Measurements from ENCODE around the gene CGREF1.

The CGREF1 gene, protein sequence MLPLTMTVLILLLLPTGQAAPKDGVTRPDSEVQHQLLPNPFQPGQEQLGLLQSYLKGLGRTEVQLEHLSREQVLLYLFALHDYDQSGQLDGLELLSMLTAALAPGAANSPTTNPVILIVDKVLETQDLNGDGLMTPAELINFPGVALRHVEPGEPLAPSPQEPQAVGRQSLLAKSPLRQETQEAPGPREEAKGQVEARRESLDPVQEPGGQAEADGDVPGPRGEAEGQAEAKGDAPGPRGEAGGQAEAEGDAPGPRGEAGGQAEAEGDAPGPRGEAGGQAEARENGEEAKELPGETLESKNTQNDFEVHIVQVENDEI

DNA sequence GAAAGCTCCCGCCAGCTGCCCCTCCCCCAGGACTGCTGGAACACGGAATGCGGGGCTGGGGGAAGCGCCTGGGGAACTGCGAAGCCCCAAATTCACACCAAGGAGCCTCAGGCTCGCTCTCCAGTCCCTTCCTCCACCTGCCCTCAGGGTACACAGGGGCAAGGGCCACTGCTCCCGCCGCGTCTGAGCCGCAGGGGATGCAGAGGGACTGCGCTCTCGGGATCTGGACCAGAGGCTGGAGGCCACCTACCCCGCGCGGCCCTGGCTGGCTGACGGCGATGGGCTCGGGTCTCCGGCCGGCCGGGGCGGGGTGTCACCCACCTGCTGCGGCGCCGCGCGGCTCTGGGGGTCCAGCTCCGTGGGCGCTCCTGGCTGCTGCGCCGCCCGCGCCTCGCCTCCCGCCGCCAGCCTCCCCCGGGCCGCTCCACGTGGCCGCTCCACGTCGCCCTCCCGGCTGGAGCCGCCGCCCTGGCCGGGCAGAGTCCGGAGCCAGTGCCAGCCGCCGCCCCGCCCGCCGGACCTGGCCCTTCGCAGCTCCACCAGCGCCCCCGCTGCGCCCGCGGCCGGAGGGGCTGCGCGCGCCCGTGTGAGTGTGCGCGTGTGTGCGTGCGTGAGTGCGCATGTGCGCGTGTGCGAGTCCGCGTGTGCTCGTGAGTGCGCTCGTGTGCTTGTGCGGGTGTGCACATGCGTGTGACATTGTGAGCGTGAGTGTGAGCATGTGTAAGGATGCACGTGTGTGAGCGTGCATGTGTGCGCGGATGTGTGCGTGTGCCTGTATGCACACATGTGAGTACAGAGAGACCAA is at the start of gene CGREF1:
CGREF1 (minus strand) TSS at position 604 of the 805 bp plus-strand sequence. CDS start 14,762 bp downstream, outside the sequence.
- no peak for DNase-seq (ENCODE audit: low read depth in 2 of 2)

DNA sequence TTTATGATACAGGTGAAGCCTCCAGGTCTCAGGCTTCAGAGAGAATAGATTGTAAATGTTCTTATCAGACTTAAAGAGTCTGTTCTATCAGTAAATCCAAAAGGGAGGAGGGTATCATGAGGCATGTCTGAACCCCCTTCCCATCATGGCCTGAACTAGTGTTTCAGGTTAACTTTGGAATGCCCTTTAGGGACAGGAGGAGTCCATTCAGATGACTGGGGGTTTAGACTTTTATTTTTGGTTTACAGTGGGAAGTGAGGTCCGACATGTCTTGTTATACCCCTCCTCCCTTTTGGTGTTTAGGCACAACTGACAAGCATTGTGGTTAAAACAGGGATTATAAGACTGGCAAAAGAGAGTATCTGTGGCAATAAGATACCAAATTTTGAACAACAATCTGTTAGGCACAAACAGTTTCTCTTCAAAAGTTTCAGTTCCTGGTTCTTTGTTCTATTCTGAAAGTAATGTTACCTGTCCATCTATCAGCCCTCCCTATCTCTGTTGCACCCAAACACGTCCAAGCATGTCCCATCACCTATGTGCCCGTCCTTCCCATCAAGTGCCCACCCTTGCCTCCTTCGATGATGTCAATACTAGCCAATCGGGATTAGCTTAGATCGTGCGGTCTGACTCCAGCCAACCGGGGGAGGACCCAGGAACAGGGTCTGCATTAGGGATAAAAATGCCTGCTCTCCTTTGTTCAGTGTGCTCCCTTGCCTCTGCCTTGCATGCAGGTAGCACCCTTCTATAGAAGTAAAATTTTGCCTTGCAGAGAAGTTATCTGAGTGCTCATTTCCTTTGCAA is 46.2 kb upstream of the CGREF1 start:
- no peak for DNase-seq (ENCODE audit: low read depth in 2 of 2)

DNA sequence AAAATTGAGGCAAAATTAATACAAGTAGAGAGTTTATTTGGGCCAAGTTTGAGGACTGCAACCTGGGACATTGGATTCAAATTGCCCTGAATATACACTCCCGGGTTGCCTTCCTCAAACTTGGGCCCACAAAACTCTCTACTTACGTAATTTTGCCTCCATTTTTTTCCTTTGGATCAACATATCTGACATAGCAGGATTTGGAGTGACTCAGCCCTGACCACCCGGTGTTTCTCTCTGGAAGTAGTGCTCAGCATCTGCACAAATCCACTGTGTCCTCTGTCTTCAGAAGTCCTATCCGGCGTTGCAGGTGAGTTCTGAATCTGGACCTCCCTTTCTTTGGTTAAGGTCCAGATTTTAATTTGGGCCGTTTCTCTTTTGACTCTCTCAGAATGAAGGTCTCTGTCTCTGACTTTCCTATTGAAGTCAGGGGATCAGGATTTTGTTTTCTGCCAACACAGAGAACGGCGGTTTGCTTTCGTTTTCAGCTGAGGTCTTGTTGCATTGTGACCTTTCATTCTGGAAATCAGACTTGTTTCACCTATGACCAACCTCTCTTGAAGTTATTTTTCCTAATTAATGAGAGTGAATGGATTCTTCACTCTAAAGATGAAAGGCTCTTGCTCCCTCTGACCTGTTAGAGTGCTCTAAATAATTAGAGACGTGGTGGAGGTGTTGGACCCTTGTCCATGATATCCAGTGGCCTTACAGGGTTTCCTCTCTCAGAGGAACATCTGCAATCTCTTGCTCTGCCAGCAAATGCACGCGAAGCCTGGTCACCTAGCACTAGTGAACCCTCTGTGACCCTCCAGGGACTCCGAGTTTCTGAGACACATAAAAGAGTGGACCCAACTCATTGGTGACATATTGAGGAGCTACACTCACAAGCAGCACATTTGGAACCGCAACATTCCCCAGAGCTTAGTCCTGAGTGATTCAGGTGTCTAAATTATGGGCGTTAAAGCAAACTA is 43.5 kb upstream of the CGREF1 start:
- no peak for DNase-seq (ENCODE audit: low read depth in 2 of 2)

DNA sequence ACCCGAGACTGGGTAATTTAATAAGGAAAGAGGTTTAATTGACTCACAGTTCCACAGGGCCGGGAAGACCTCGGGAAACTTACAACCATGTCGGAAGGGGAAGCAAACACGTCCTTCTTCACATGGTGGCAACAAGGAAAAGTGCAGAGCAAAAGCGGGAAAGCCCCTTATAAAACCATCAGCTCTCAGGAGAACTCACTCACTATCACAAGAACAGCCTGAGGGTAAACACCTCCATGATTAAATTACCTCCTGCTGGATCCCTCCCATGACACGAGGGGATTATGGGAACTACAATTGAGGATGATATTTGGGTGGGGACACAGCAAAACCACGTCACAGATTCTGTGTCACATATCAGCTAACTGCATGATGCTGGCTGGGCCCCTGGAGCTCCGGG is 41.3 kb upstream of the CGREF1 start:
- DNase-seq (ENCODE audit: low read depth in 2 of 2) = no peak

DNA sequence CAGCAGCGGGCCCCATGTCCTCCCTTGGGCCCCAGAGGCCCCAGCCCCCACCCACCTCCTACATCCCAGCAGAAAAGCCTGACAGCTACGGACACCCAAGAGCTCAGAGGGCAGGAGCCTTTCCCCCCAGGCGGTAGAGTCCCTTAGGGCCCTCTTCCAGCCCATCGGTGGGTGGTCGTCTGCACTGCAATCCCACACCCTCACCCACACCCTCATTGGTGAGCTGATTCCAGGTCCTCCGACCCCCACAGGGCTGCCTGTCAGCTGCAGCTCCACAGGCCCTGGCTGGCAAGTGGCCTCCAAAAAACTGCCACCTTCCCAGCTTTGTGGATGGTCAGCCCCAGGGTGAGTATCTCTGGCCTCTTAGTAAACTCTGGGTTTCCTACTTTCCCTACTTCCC is 40.3 kb upstream of the CGREF1 start:
- no peak for DNase-seq (ENCODE audit: low read depth in 2 of 2)

DNA sequence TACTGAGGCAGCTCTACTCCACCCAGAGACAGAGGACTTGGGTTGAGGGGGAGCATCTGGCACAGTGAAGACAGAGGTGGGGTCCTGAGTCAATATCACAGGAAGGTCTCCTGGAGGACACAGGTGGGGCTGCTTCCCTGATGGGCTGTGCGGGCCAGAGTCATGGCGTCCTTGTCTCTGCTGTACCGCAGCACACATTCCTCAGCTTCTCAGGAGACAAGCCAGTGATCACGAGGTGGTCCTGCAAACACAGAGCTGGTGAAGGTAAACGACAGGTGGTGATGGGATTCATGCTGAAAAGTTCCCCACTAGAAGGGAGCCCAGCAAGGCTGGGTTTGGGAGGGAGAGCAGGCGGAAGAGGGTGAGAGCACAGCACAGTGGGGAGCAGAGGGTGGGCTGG is 39.5 kb upstream of the CGREF1 start:
- no peak for DNase-seq (ENCODE audit: low read depth in 2 of 2)

DNA sequence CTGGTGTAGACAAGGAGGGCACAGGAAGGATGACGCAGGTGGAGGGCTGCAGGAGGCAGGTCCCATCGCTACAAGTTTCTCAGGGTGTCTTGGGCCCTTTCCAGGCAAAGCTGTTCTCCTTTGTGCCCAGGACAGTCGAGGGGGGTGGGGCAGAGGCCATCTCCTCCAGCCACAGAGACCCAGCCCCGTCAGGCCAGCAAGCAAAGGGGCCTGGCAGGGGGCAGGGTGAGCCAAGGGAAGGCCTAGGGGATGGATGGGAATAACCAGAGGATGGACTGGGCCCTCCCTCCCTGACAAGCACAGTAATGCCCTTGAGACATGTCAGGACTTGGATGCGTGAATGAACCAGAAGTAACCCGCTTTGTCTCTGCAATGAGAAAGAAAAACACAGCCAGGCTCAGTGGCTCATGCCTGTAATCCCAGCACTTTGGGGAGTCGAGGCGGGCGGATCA is 36.2 kb upstream of the CGREF1 start:
- DNase-seq (ENCODE audit: low read depth in 2 of 2) = no peak

DNA sequence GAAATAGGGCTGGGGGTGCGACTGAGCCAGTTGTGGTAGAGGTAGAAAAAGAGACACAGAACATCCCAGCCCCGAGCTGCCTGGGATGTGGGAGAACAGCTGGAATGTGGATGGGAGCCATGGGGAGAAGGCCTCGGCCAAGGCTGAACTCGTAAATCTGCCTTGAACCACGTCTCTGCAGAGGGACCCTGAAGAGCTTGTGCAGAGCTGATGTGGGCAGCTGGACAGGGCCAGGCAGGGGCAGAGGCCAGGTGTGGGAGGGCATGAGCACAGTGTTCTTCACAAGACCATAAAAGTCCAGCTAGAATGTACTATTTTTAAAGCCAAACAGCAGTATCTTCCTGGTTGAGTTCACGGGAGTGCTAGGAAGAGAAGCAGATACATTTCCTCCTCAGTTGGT is 35.6 kb upstream of the CGREF1 start:
- no peak for DNase-seq (ENCODE audit: low read depth in 2 of 2)

DNA sequence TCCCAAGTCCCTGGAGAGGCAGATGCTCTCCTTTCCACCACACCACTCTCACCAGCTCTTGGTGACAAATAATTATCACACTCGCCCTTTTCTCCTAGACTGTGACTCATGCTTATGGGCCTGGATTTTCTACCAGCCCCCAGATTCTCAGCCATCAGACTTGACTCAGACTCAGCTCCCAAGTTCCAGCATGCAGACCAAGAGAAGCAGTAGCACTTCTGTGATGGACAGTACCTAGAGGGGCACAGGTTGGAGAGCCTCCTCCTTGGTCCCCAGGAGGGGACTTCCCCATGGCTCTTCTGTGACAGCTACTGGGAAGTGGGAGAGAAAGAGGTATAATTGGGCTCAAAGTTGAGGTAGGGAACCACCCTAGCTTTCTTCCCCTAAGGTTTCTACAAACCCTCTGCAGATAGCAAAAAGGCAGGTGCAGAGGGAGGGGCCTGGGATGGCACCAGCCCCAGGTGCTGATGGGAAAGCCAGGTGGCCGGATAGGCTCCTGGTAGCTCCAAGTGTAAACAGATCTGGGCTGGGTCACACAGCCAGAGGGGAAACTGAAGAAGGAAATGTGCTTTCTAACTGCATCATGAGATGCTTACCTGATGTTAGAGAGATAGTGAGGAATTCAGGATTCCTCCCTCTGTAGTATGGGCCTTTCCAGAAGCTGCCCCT is 34.0 kb upstream of the CGREF1 start:
- no peak for DNase-seq (ENCODE audit: low read depth in 2 of 2)

DNA sequence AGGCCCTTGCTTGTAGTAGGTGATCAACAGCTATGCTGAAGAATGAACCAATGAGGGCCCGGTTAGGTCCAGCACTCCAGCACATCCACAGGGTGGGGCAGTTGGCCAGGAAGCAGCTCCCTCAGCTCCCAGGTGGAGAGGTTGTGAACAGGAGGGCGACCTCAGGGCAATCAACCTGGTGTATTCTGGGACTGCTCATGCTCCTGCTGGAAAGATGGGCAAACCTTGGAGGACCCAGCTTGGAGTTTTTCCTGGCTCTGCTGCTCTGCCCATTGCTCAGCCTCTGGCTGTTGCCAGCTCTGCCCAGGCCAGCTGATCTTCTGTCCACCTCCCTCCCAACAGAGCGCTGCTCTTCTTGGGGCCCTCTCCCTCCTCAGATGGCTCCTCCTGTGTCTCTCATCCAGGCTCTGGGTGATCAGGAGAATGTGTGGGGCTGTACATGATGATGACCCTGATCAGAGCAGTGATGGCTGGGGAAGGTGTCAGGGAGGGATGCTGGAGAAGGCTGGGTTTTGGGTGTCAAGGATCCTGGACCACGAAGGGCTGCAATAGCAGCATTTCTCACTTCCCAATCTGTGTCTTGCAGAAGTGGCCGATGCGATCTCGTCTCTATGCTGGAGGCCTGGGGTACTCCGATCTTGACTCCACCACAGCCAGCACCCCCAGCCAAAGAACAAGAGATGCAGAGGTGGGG is 33.3 kb upstream of the CGREF1 start:
- no peak for DNase-seq (ENCODE audit: low read depth in 2 of 2)

DNA sequence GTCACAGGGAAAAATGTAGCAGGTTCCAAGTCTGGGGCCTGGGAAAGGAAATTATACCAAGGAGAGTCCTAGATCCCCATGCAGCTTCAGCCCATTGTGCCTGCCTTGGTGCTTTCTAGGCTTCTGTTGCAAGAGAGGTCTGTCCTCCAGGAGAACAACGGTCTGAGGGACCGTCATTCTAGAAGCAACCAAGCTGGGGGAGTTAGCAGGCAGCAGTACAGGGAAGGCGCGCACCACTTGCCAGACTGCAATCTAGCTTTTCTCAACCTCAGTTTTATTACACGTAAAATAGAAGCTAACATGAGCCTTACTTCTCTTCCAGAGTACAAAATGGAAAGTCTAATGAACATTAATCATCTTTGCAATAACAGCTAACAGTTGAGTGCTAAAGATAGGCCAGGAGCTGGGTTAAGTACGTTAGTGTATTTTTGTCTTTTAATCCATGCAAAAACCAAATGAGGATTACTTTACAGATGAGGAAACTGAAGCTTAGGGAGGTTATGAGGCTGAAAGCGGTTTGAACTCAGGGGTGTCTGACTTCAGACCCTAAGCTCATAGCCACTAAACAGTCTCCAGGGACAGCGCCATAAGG is 31.8 kb upstream of the CGREF1 start:
- DNase-seq (ENCODE audit: low read depth in 2 of 2) = no peak

DNA sequence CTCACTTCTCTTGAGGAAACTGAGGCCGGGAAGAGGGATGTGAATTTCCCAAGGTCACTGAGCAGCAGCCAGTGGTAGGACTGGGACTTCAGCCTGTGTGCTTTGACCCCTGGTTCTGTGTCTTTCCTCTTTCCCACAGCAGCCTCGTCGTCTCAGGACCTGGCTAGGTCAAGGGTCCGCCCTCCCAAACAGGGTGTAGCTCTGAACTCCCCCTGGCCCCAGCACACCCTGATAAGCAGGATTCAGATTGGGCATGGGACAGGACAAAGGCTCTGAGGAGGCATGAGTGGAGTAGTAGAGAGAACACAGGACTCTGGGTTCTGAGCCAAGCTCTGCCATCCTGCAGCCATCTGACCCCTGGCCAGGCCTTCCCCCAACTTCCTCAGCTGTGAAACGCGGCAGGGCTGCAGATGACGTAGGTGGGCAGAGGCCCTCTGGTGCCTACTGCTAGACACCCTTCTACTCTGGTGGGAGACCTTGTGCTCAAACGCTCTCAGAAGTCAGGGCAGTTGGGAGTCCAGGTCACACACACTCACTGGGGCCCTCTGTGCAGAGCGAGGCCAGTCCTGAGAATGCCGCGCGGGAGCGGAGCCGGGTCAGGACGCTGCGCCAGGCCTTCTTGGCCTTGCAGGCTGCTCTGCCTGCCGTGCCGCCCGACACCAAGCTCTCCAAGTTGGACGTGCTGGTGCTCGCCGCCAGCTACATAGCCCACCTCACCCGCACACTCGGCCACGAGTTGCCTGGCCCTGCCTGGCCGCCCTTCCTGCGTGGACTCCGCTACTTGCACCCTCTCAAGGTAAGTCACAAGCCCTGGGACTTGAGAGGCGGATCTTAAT is 30.9 kb upstream of the CGREF1 start:
- no peak for DNase-seq (ENCODE audit: low read depth in 2 of 2)

DNA sequence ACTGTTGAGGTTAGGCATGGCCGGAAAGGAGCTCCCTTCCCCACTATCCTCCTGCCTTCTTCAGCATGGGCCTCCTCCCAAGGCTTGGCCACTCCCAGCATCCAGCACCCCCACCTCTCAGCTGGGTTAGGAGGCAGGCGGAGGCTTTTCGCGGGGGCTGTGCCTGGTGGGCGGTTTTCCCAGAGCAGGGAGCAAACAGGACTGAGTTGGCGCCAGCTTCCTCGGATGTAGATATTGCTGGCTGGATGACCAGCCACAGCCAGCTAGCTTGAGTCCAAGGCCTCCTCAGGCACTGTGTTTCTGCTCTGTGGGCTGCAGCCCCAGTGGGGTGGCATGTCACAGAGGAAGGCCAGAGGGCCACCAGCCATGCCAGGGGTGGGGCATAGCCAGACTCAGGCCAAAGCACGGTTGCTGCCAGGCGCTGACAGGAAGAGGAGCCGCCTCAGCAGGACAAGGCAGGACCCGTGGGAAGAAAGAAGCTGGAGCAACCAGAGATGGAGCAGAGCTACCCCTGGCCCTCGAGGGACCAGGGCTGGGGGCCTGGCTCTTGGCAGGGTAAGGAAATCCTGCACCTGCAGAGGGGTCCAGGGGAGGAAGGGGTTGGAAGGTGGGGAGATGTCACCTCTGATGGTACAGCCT is 30.0 kb upstream of the CGREF1 start, which contains the start of gene TCF23:
TCF23 (plus strand) TSS at position 204 of the 639 bp plus-strand sequence; CDS start at position 334, 130 bp downstream.
- no peak for DNase-seq (ENCODE audit: low read depth in 2 of 2)

DNA sequence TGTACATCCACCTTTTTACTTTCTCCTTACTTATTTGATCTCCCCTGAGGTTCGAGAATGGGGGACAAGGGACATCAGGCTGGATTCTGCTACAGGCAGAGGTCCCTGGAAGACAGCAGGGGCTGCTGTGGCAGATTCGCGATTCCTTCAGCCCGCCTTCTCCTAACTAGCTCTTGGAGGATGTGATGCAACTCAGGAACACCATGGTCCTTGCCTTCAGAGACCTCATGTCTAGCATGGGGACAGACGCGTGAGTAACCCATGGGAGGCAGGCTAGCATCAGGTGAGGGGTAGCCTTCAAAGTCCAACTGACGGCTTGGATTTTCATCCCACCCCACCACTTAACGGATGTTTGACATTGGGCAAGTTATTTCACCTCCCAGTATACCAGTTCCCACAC is 29.0 kb upstream of the CGREF1 start:
- DNase-seq (ENCODE audit: low read depth in 2 of 2) = no peak

DNA sequence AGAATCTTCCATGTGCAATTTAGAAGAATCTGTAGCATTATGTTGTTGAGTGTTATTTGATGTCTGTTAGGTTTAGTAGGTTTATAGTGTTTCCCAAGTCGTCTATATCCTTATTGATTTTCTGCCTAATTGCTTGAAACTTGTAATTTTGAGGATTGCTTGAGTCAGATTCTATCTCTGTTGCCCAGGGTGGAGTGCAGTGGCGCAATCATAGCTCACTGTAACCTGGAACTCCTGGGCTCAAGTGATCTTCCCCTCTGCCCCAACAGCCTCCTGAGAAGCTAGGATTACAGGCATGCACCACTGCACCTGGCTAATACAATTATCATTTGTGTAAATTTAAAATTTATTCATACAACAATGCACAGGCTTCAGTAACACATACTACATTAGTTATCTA is 26.8 kb upstream of the CGREF1 start:
- DNase-seq (ENCODE audit: low read depth in 2 of 2) = no peak

DNA sequence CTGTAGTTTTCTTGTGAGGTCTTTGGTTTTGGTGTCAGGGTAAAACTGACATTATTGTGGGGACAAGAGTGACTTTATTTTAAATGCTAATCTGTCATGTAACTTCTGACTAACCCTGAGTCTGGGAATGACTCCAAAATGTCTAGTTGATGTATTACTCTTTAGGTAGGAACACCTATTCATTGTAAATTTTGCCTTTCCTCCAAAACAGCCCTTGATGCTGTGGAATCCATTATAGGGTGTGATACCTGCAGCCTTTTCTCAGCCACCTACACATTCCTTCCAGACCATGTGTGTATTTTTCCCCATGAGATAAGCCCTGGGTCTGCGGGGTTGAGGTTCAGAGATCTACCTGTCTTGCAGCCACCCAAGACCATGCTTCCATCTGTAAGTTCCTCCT is 24.4 kb upstream of the CGREF1 start:
- no peak for DNase-seq (ENCODE audit: low read depth in 2 of 2)

DNA sequence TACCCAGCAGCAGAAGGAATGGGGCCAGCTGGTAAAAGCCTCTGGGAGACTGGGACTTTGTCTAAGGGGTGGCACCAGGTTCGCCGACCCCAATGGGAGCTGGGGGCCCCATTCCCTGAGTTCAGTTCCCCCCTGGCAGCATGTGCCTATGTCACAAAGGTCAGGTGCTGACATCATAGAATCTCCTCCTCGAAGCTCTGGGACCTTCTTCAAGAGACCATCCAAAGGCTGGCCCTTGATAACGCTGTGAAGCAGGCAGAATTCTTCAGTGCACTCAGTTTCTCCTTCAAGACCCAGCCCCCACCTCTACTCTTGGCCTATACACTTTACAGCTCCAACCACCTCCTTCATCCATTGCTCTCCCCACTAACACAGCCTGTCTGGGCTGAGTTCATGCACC is 20.4 kb upstream of the CGREF1 start, which contains the start of gene PRR30:
PRR30 (minus strand) TSS at position 101 of the 400 bp plus-strand sequence. CDS start 1,081 bp downstream, outside the sequence.
- no peak for DNase-seq (ENCODE audit: low read depth in 2 of 2)

DNA sequence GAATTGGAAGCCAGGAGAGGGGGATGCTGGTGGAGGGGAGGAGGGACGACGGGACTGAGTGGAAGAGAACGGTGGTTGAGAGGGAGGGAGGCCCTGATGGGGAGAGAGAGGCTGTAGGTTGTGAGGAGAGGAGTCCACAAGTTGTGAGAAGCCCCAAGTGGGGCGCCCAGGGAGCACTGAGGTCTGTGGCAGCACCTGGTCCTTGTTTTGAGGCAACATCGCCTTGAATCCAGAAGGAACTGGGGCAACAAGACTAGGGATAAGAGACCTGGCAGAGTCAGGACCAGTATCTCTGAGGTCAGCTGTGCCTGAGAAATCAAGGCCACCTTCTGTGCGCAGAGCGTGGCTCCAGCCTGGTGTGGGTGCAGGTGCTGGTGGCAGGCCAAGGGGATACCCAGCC is 19.2 kb upstream of the CGREF1 start:
- DNase-seq (ENCODE audit: low read depth in 2 of 2) = no peak

Measured in stimulated activated CD8-positive, alpha-beta memory T cell treated with anti-CD3 and anti-CD28 coated beads, Interleukin-7, amount 100 ng/mL, for 1 hour (primary cell).